ENCODE measurements around the gene EIF4G2. TPM values are rescaled to one million over a fixed set of nuclear protein-coding genes. Genes with fewer than 3 reads are reported as not detected.

The EIF4G2 gene
- total RNA-seq, 1 donor: 782 TPM

- Histone ChIP-seq H3K79me2 (ENCODE audit: insufficient read depth, low read length) (no peaks in the 10 kb centered on the region), H3K4me2 (ENCODE audit: insufficient read depth, low read length) (no peak overlapping the region), H3K4me3 (ENCODE audit: insufficient read depth, low read length) (no peak overlapping the region), H3K27me3 (ENCODE audit: insufficient read depth, low read length) (no peaks in the 10 kb centered on the region), H2AFZ (ENCODE audit: low read length) (no peak overlapping the region), H3K27ac (ENCODE audit: low read depth, low read length) (no peak overlapping the region), H3K9me3 (ENCODE audit: low read depth, low read length) (no peaks in the 10 kb centered on the region), H4K20me1 (ENCODE audit: insufficient read depth, low read length) (no peaks in the 10 kb centered on the region), H3K4me1 (ENCODE audit: insufficient read depth, low read length) (no peaks in the 10 kb centered on the region), H3K36me3 (ENCODE audit: insufficient read depth, low read length) (peaks cover 77% of the 10 kb centered on the region)
- DNase-seq (ENCODE audit: insufficient read length, low spot score, missing footprints): no peak
- no peak for TF ChIP-seq CTCF (IDR thresholded peaks at IDR 0.05; ENCODE audit: extremely low read depth, low read depth, low read length)
Observed at GRCh38 chr11:10762913-10763421, 45.8 kb downstream of the EIF4G2 start.

DNA sequence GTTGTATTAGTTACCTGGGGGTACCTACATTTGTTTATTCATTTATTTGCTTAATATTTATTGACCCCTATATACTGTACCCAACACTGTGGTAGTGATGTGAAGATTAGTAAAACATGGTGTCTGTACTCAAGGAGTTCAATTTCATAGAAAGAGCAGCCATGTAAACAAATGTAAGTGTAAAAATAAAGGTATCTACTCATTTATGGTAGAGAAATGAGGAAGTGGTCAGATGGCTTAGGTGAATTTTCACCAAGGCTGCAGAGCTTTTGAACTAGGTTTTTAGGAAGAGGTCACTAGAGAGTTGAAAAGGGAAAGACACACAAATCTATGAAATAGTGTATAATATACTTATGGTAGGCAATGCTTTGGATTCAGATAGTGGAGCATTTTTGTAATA is 46.5 kb downstream of the EIF4G2 start:
- H4K20me1 ChIP-seq (ENCODE audit: insufficient read depth, low read length): no peaks in the 10 kb centered on the region
- H3K27ac ChIP-seq (ENCODE audit: low read depth, low read length): no peak overlapping the region
- DNase-seq (ENCODE audit: insufficient read length, low spot score, missing footprints): no peak
- no peaks in the 10 kb centered on the region for H3K27me3 ChIP-seq (ENCODE audit: insufficient read depth, low read length)
- no peaks in the 10 kb centered on the region for H3K4me1 ChIP-seq (ENCODE audit: insufficient read depth, low read length)
- H3K4me2 ChIP-seq (ENCODE audit: insufficient read depth, low read length): no peak overlapping the region
- no peaks in the 10 kb centered on the region for H3K79me2 ChIP-seq (ENCODE audit: insufficient read depth, low read length)
- H3K36me3 ChIP-seq (ENCODE audit: insufficient read depth, low read length): peaks cover 84% of the 10 kb centered on the region
- no peak for TF ChIP-seq CTCF (IDR thresholded peaks at IDR 0.05; ENCODE audit: extremely low read depth, low read depth, low read length)
- no peak overlapping the region for H2AFZ ChIP-seq (ENCODE audit: low read length)
- no peak overlapping the region for H3K4me3 ChIP-seq (ENCODE audit: insufficient read depth, low read length)
- H3K9me3 ChIP-seq (ENCODE audit: low read depth, low read length): no peaks in the 10 kb centered on the region

- Histone ChIP-seq H3K27me3 (ENCODE audit: insufficient read depth, low read length) (no peaks in the 10 kb centered on the region), H2AFZ (ENCODE audit: low read length) (no peak overlapping the region), H3K27ac (ENCODE audit: low read depth, low read length) (no peak overlapping the region), H3K4me2 (ENCODE audit: insufficient read depth, low read length) (no peak overlapping the region), H3K79me2 (ENCODE audit: insufficient read depth, low read length) (no peaks in the 10 kb centered on the region), H3K4me1 (ENCODE audit: insufficient read depth, low read length) (no peaks in the 10 kb centered on the region), H4K20me1 (ENCODE audit: insufficient read depth, low read length) (no peaks in the 10 kb centered on the region), H3K4me3 (ENCODE audit: insufficient read depth, low read length) (no peak overlapping the region), H3K36me3 (ENCODE audit: insufficient read depth, low read length) (peaks cover 88% of the 10 kb centered on the region), H3K9me3 (ENCODE audit: low read depth, low read length) (no peaks in the 10 kb centered on the region)
- TF ChIP-seq CTCF (IDR thresholded peaks at IDR 0.05; ENCODE audit: extremely low read depth, low read depth, low read length): no peak
- no peak for DNase-seq (ENCODE audit: insufficient read length, low spot score, missing footprints)
Observed at GRCh38 chr11:10761085-10761698, 47.5 kb downstream of the EIF4G2 start.

GRCh38 chr11:10758957-10759356 is 49.8 kb downstream of the EIF4G2 start:
- peaks cover under 1% of the 10 kb centered on the region for H3K79me2 ChIP-seq (ENCODE audit: insufficient read depth, low read length)
- H3K9me3 ChIP-seq (ENCODE audit: low read depth, low read length): no peaks in the 10 kb centered on the region
- H3K4me1 ChIP-seq (ENCODE audit: insufficient read depth, low read length): no peaks in the 10 kb centered on the region
- peaks cover under 1% of the 10 kb centered on the region for H4K20me1 ChIP-seq (ENCODE audit: insufficient read depth, low read length)
- TF ChIP-seq CTCF (IDR thresholded peaks at IDR 0.05; ENCODE audit: extremely low read depth, low read depth, low read length): peak; percentile 17
- no peaks in the 10 kb centered on the region for H3K27me3 ChIP-seq (ENCODE audit: insufficient read depth, low read length)
- DNase-seq (ENCODE audit: insufficient read length, low spot score, missing footprints): no peak
- H3K4me3 ChIP-seq (ENCODE audit: insufficient read depth, low read length): no peak overlapping the region
- H3K4me2 ChIP-seq (ENCODE audit: insufficient read depth, low read length): no peak overlapping the region
- peaks cover 86% of the 10 kb centered on the region for H3K36me3 ChIP-seq (ENCODE audit: insufficient read depth, low read length)
- H3K27ac ChIP-seq (ENCODE audit: low read depth, low read length): no peak overlapping the region
- H2AFZ ChIP-seq (ENCODE audit: low read length): no peak overlapping the region

Measured in osteoblast (primary cell).